ENCODE results near the gene GSTM4. TPM values are rescaled to one million over a fixed set of nuclear protein-coding genes. Genes with fewer than 3 reads are reported as not detected.

Gene GSTM4
- total and polyA plus RNA-seq, 9 of the 15 experiments (the other 6 are each of a cell fraction or from before 2014, with no cell fraction given): 18.8 to 53.4 (median 38.8) TPM

GRCh38 chr1:109613361-109614147 is 42.3 kb upstream of the GSTM4 start:
- 12% methylated on average over 7 of the region's 7 CpGs for WGBS (ENCODE audit: insufficient coverage, low coverage, missing lambda C conversion rate)
- no peak for ATAC-seq
- intact Hi-C loops (cut with micrococcal nuclease): no loop called here
- H3K9ac ChIP-seq (ENCODE audit: insufficient read depth in 1 of 2, low read depth in 2 of 2, low read length in 2 of 2): no peak overlapping the region
- no peak for DNase-seq (ENCODE audit: extremely low read depth in 1 of 4, low spot score in 3 of 4)
- peaks cover 0 to 3% of the 10 kb centered on the region in 2 experiments; a peak in 3 of 5 replicates for H3K4me1 ChIP-seq (replicated peaks in 1 of 2; ENCODE audit: control insufficient read depth in 2 of 2, insufficient read depth in 2 of 2, low read length in 2 of 2)
- no peak overlapping the region for H3K27ac ChIP-seq (ENCODE audit: extremely low read depth, low read depth, low read length)
- no peak for FAIRE-seq
- H3K79me2 ChIP-seq (ENCODE audit: control insufficient read depth, insufficient read depth, low read length): no peaks in the 10 kb centered on the region
- no peaks in the 10 kb centered on the region for H3K9me3 ChIP-seq (replicated peaks; ENCODE audit: control insufficient read depth, insufficient read depth, low read depth, low read length)
- no peaks in the 10 kb centered on the region for H3K9me1 ChIP-seq (ENCODE audit: control insufficient read depth, insufficient read depth, low read length)
- ChIA-PET CTCF (ENCODE audit: low intra/inter-chr PET ratio) (no interaction called here), POLR2A (interaction anchor here (0.5 to 4.8 kb wide), 7 partner anchors 9 to 726 kb away, joined by 3 to 40 read pairs (median 3); partner anchors contain the start of genes GSTM5 and RBM15)
- no TSS peak for BruUV-seq (replicated peaks)
- no peaks in the 10 kb centered on the region for H3K36me3 ChIP-seq (ENCODE audit: control insufficient read depth, insufficient read depth, low read length)
- H3K4me3 ChIP-seq: no peak overlapping the region
- no peaks in the 10 kb centered on the region for H4K20me1 ChIP-seq (replicated peaks; ENCODE audit: control insufficient read depth, insufficient read depth, low read length)
- H2AFZ ChIP-seq (ENCODE audit: low read depth, low read length): no peak overlapping the region
- peaks cover 27 to 28% of the 10 kb centered on the region in 2 experiments; a peak in 4 of 5 replicates for H3K27me3 ChIP-seq (ENCODE audit: control insufficient read depth in 2 of 2, insufficient read depth in 2 of 2, low read length in 2 of 2)
- in situ Hi-C loops (cut with MboI): no loop called here
- no peak overlapping the region for H3K4me2 ChIP-seq (ENCODE audit: insufficient read depth, low read length)
- TF ChIP-seq MAFG (tag; conservative IDR thresholded peaks at IDR 0.05) (no peak), ZNF436 (CRISPR knock-in tag; IDR thresholded peaks at IDR 0.05) (no peak), KLF6 (CRISPR knock-in tag; IDR thresholded peaks at IDR 0.05; ENCODE audit: borderline replicate concordance) (no peak), ESRRB (CRISPR knock-in tag; IDR thresholded peaks at IDR 0.05; ENCODE audit: borderline replicate concordance) (no peak), ZNF239 (CRISPR knock-in tag; IDR thresholded peaks at IDR 0.05) (no peak), RUNX1 (IDR thresholded peaks at IDR 0.05; ENCODE audit: low read depth) (no peak), ZNF764 (CRISPR knock-in tag; IDR thresholded peaks at IDR 0.05; ENCODE audit: low read depth) (no peak), ZNF699 (CRISPR knock-in tag; IDR thresholded peaks at IDR 0.05; ENCODE audit: insufficient replicate concordance) (no peak), TBP (optimal IDR thresholded peaks at IDR 0.05; ENCODE audit: low read depth, low read length) (no peak), SMAD3 (CRISPR knock-in tag; conservative IDR thresholded peaks at IDR 0.05) (no peak), ZBTB1 (CRISPR knock-in tag; IDR thresholded peaks at IDR 0.05; ENCODE audit: borderline replicate concordance, low read depth) (no peak), ZNF407 (IDR thresholded peaks at IDR 0.05; ENCODE audit: low read depth) (no peak), RCOR1 (IDR thresholded peaks at IDR 0.05; ENCODE audit: borderline replicate concordance in 1 of 2, low read depth in 2 of 2, low read length in 2 of 2) (no peak)
- TF ChIP-seq, protein P1, sequence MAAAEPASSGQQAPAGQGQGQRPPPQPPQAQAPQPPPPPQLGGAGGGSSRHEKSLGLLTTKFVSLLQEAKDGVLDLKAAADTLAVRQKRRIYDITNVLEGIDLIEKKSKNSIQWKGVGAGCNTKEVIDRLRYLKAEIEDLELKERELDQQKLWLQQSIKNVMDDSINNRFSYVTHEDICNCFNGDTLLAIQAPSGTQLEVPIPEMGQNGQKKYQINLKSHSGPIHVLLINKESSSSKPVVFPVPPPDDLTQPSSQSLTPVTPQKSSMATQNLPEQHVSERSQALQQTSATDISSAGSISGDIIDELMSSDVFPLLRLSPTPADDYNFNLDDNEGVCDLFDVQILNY (CRISPR knock-in tag; IDR thresholded peaks at IDR 0.05): no peak

Measured in K562 (cell line).